BE2C (cell line): Measurements from ENCODE around the gene MYMK.

Experiments
- DNase-seq: peaks from one replicate; pipeline ENCODE4 v3.0.0-alpha.2; 2020
- H3K27me3 ChIP-seq: fragments of 250-450 bp; sonication (Bioruptor Pico); 2 replicates; pipeline ENCODE4 v1.5.1; 2020; ENCODE audit warnings: mild to moderate bottlenecking
- H3K36me3 ChIP-seq: fragments of 250-450 bp; sonication (Bioruptor Pico); 2 replicates; pipeline ENCODE4 v1.5.1; 2020; ENCODE audit warnings: mild to moderate bottlenecking
- H3K4me1 ChIP-seq: fragments of 250-450 bp; sonication (Bioruptor Pico); 2 replicates; pipeline ENCODE4 v1.5.1; 2020
- H3K4me3 ChIP-seq: 2 replicates; pipeline ENCODE4 v1.5.1; 2011; ENCODE audit warnings: low read depth, low read length
- H3K9me3 ChIP-seq: fragments of 250-450 bp; sonication (Bioruptor Pico); 2 replicates; pipeline ENCODE4 v1.5.1; 2020
- CTCF ChIP-seq: IDR thresholded peaks from 2 replicates; pipeline ENCODE4 v1.5.1; 2012; ENCODE audit warnings: mild to moderate bottlenecking, low read depth, low read length

The MYMK gene

GRCh38 chr9:133499132-133499891 is 25.4 kb downstream of the MYMK start:
- 0 out of 2 replicates have a peak, but pooled peaks have one; percentile 10 for TF ChIP-seq CTCF
- Histone ChIP-seq H3K4me3 (no peak overlapping the region), H3K4me1 (no peaks in the 10 kb centered on the region)

GRCh38 chr9:133496861-133497842 is 27.6 kb downstream of the MYMK start:
- peaks cover 4% of the 10 kb centered on the region for H3K9me3 ChIP-seq
- no peaks in the 10 kb centered on the region for H3K27me3 ChIP-seq

More at GRCh38 chr9:133499132-133499891, 25.4 kb downstream of the MYMK start:
- Histone ChIP-seq H3K9me3 (peaks cover 4% of the 10 kb centered on the region), H3K36me3 (no peaks in the 10 kb centered on the region), H3K27me3 (no peaks in the 10 kb centered on the region)
- no peak for DNase-seq

GRCh38 chr9:133495327-133496293 is 29.1 kb downstream of the MYMK start:
- Histone ChIP-seq H3K36me3 (no peaks in the 10 kb centered on the region), H3K9me3 (no peaks in the 10 kb centered on the region), H3K4me1 (peaks cover 13% of the 10 kb centered on the region), H3K27me3 (no peaks in the 10 kb centered on the region), H3K4me3 (no peak overlapping the region)
- TF ChIP-seq CTCF: no peak
- DNase-seq: no peak

More at GRCh38 chr9:133496861-133497842, 27.6 kb downstream of the MYMK start:
- TF ChIP-seq CTCF: no peak
- H3K36me3 ChIP-seq: no peaks in the 10 kb centered on the region
- peaks cover 11% of the 10 kb centered on the region for H3K4me1 ChIP-seq
- H3K4me3 ChIP-seq: no peak overlapping the region
- DNase-seq: no peak

- no peaks in the 10 kb centered on the region for H3K36me3 ChIP-seq
- no peak for DNase-seq
- peaks cover 13% of the 10 kb centered on the region for H3K4me1 ChIP-seq
- no peaks in the 10 kb centered on the region for H3K27me3 ChIP-seq
- TF ChIP-seq CTCF: no peak
- no peak overlapping the region for H3K4me3 ChIP-seq
- no peaks in the 10 kb centered on the region for H3K9me3 ChIP-seq
Measured at GRCh38 chr9:133494636-133495326, 30.0 kb downstream of the MYMK start.

GRCh38 chr9:133493845-133494540 is 30.8 kb downstream of the MYMK start:
- TF ChIP-seq CTCF: no peak
- H3K4me1 ChIP-seq: peaks cover 13% of the 10 kb centered on the region
- no peak for DNase-seq

More at GRCh38 chr9:133493845-133494540, 30.8 kb downstream of the MYMK start:
- Histone ChIP-seq H3K9me3 (no peaks in the 10 kb centered on the region), H3K36me3 (no peaks in the 10 kb centered on the region), H3K27me3 (no peaks in the 10 kb centered on the region), H3K4me3 (no peak overlapping the region)
